Mesendoderm (in vitro differentiated cells): ENCODE data around the gene FHAD1.

Experiments
- DNase-seq: peaks from one replicate; pipeline ENCODE4 v3.0.0; 2013
- H2AK5ac ChIP-seq: 2 replicates; pipeline ENCODE4 v1.6.1; 2013; ENCODE audit warnings: low read length, inconsistent platforms
- H2BK120ac ChIP-seq: 2 replicates; pipeline ENCODE4 v1.6.1; 2013; ENCODE audit warnings: low read depth, mild to moderate bottlenecking, low read length, moderate library complexity, mixed read lengths
- H2BK15ac ChIP-seq: replicated peaks from 2 replicates; pipeline ENCODE4 v1.6.1; 2013; ENCODE audit warnings: low read depth, mild to moderate bottlenecking, moderate library complexity
- H2BK5ac ChIP-seq: 2 replicates; pipeline ENCODE4 v1.6.1; 2013; ENCODE audit warnings: low read length, inconsistent platforms
- H3K18ac ChIP-seq: 2 replicates; pipeline ENCODE4 v1.6.1; 2013; ENCODE audit warnings: mild to moderate bottlenecking, low read length, mixed read lengths
- H3K23ac ChIP-seq: one replicate; pipeline ENCODE4 v1.6.1; 2013; ENCODE audit warnings: low read length
- H3K27ac ChIP-seq: 2 replicates; pipeline ENCODE4 v1.5.1; 2013; ENCODE audit warnings: low read depth, mild to moderate bottlenecking, inconsistent platforms, low read length, moderate library complexity
- H3K27me3 ChIP-seq: 2 replicates; pipeline ENCODE4 v1.6.1; 2013; ENCODE audit warnings: low read length, control low read depth, mild to moderate bottlenecking, inconsistent platforms; ENCODE audit not compliant: insufficient read depth, poor library complexity
- H3K36me3 ChIP-seq: 2 replicates; pipeline ENCODE4 v1.6.1; 2013; ENCODE audit warnings: low read length, inconsistent platforms; ENCODE audit not compliant: control insufficient read depth, insufficient read depth
- H3K4ac ChIP-seq: one replicate; pipeline ENCODE4 v1.6.1; 2013; ENCODE audit warnings: low read depth, mild to moderate bottlenecking, low read length, moderate library complexity
- H3K4me1 ChIP-seq: 2 replicates; pipeline ENCODE4 v1.6.1; 2013; ENCODE audit warnings: low read depth, low read length, inconsistent platforms; ENCODE audit not compliant: control insufficient read depth
- H3K4me2 ChIP-seq: 2 replicates; pipeline ENCODE4 v1.6.1; 2013; ENCODE audit warnings: low read length
- H3K4me3 ChIP-seq: 2 replicates; pipeline ENCODE4 v1.5.1; 2013; ENCODE audit warnings: mild to moderate bottlenecking, low read length
- H3K56ac ChIP-seq: one replicate; pipeline ENCODE4 v1.6.1; 2013; ENCODE audit warnings: low read length
- H3K79me1 ChIP-seq: 2 replicates; pipeline ENCODE4 v1.6.1; 2013; ENCODE audit warnings: low read length, inconsistent platforms
- H3K79me2 ChIP-seq: 2 replicates; pipeline ENCODE4 v1.6.1; 2013; ENCODE audit warnings: mild to moderate bottlenecking, low read length; ENCODE audit not compliant: control insufficient read depth, insufficient read depth
- H3K9ac ChIP-seq: 2 replicates; pipeline ENCODE4 v1.6.1; 2013; ENCODE audit warnings: low read length, inconsistent platforms
- H4K5ac ChIP-seq: one replicate; pipeline ENCODE4 v1.6.1; 2013; ENCODE audit warnings: low read length
- H4K8ac ChIP-seq: one replicate; pipeline ENCODE4 v1.6.1; 2013; ENCODE audit warnings: low read depth, mild to moderate bottlenecking, control low read depth, low read length, moderate library complexity
- WGBS: extraction: QIAGEN DNeasy Blood & Tissue Kit; methylation state at CpG from one replicate; pipeline ENCODE4 v1.1.7; 2013; ENCODE audit warnings: low lambda C conversion rate, missing lambda C conversion rate; ENCODE audit not compliant: insufficient coverage; ENCODE audit errors: extremely low coverage; 5-methylcytosine and 5-hydroxymethylcytosine counted together

The FHAD1 gene

DNA sequence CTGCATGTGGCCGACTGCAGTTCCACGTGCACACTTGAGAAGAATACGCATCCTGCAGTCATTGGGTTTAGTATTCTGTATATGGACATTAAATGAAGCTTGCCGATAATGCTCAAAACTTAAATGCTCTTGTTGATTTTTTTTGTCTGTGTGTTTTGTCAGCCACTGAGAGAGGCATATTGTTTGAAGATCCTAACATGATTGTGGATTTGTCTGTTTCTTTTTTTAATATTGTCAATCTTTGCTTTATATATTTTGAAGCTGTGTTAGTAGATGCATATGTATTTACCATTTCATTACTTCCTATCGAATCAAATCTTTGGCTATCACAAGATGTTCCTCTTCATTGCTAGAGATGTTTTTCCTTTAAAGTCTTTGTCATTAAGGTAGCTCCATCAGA lies 73.2 kb downstream of the FHAD1 start:
- Histone ChIP-seq H3K27me3 (no peaks in the 10 kb centered on the region), H4K5ac (no peak overlapping the region), H2BK15ac (no peak overlapping the region), H3K23ac (no peak overlapping the region), H3K4me1 (no peaks in the 10 kb centered on the region), H4K8ac (no peak overlapping the region), H3K79me1 (no peaks in the 10 kb centered on the region), H3K4me3 (no peak overlapping the region), H2AK5ac (no peak overlapping the region), H3K4me2 (no peak overlapping the region), H2BK5ac (no peak overlapping the region), H3K4ac (no peak overlapping the region), H3K27ac (no peak overlapping the region), H2BK120ac (no peak overlapping the region), H3K79me2 (no peaks in the 10 kb centered on the region), H3K18ac (no peak overlapping the region), H3K9ac (no peak overlapping the region), H3K56ac (no peak overlapping the region), H3K36me3 (no peaks in the 10 kb centered on the region)
- DNase-seq = no peak
- WGBS = no CpG with 5 or more reads among the region's 5 CpGs

DNA sequence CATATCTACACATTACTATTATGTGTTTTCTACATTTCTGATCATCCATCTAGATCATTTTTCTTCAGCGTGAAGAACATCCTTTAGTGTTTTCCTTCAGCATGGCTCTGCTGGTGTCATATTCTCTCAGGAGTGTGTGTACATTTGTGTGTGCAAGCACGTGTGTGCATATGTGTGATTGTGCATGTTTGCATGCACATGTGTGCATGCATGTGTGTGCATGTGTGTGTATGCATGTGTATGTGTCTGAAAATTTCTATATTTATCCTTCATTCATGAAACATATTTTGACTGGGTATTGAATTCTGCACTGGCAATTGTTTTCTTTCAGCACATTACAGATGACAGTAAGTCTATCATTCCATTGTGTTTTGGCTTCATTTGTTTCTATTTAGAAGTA lies 74.6 kb downstream of the FHAD1 start:
- Histone ChIP-seq H3K36me3 (no peaks in the 10 kb centered on the region), H3K27ac (no peak overlapping the region), H3K4me3 (no peak overlapping the region), H3K4ac (no peak overlapping the region), H4K5ac (no peak overlapping the region), H3K27me3 (no peaks in the 10 kb centered on the region), H3K18ac (no peak overlapping the region), H3K56ac (no peak overlapping the region), H4K8ac (no peak overlapping the region), H2BK15ac (no peak overlapping the region), H2AK5ac (no peak overlapping the region), H3K79me1 (no peaks in the 10 kb centered on the region), H2BK120ac (no peak overlapping the region), H3K23ac (no peak overlapping the region), H3K79me2 (no peaks in the 10 kb centered on the region), H3K9ac (no peak overlapping the region), H3K4me2 (no peak overlapping the region), H3K4me1 (no peaks in the 10 kb centered on the region), H2BK5ac (no peak overlapping the region)
- no peak for DNase-seq
- WGBS = no CpG with 5 or more reads among the region's 2 CpGs

DNA sequence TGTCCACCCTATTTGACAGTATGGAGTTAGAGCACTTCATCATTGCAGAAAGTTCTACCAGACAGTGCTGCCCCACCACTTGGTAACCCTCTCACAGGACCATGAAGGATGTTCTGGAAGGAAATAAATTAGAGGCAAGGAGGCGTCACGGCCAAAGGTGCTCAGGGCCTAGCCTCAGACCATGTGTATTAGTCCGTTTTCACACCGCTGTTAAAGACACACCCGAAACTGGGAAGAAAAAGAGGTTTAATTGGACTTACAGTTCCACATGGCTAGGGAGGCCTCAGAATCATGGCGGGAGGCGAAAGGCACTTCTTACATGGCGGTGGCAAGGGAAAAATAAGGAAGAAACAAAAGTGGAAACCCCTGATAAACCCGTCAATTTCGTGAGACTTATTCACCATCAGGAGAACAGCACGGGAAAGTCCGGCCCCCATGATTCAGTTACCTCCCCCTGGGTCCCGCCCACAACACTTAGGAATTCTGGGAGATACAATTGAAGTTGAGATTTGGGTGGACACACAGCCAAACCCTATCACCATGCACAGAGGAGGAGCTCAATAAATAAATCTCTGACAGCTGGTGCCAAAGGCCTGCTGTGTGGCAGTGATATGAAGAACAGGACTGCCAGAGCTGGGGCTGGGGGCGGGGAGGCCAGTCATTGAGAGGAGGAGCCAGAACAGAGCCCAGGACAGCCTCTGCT lies 75.8 kb downstream of the FHAD1 start:
- WGBS = no CpG with 5 or more reads among the region's 14 CpGs
- H2BK5ac ChIP-seq = no peak overlapping the region
- H3K36me3 ChIP-seq = no peaks in the 10 kb centered on the region
- H4K5ac ChIP-seq = no peak overlapping the region
- H2BK15ac ChIP-seq = no peak overlapping the region
- H2BK120ac ChIP-seq = no peak overlapping the region
- no peak overlapping the region for H2AK5ac ChIP-seq
- H3K9ac ChIP-seq = no peak overlapping the region
- H3K27me3 ChIP-seq = no peaks in the 10 kb centered on the region
- no peak overlapping the region for H3K4me2 ChIP-seq
- no peak overlapping the region for H3K18ac ChIP-seq
- H3K4me3 ChIP-seq = no peak overlapping the region
- H4K8ac ChIP-seq = no peak overlapping the region
- no peak overlapping the region for H3K23ac ChIP-seq
- no peak overlapping the region for H3K27ac ChIP-seq
- H3K79me1 ChIP-seq = no peaks in the 10 kb centered on the region
- peak; percentile 45 for DNase-seq
- H3K4ac ChIP-seq = no peak overlapping the region
- no peaks in the 10 kb centered on the region for H3K4me1 ChIP-seq
- no peaks in the 10 kb centered on the region for H3K79me2 ChIP-seq
- no peak overlapping the region for H3K56ac ChIP-seq

DNA sequence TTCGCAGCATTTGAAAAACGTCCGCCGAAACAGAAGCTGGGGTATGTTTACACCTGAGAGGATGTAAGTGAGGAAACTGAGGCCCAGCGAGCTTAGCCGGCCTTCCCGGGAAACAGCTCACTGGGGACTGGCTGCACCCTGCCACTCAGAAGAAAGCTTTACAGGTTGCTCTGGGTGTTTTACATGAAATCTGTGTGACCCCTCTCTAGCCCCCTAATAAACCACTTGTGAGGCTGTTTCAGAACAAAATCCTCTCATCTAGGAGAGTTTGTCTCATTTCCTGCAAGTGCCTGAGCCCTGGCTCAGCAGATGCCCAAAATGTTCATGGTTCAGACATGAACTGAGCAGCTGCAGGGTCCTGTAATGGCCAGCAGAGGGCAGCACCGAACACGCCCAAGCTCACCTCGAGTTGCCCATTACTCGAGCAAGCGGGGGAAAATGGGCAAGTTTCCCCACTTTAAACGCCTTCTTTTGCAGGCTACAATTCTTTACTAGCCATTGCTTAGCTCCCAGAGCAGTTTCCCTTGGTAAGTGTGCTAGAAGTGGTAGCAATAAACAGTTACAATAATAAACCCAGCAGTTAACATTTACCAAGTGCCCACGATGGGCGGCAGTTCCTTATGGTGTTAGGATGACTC lies 76.4 kb downstream of the FHAD1 start:
- Histone ChIP-seq H3K27ac (no peak overlapping the region), H3K23ac (no peak overlapping the region)
- WGBS = no CpG with 5 or more reads among the region's 15 CpGs

DNA sequence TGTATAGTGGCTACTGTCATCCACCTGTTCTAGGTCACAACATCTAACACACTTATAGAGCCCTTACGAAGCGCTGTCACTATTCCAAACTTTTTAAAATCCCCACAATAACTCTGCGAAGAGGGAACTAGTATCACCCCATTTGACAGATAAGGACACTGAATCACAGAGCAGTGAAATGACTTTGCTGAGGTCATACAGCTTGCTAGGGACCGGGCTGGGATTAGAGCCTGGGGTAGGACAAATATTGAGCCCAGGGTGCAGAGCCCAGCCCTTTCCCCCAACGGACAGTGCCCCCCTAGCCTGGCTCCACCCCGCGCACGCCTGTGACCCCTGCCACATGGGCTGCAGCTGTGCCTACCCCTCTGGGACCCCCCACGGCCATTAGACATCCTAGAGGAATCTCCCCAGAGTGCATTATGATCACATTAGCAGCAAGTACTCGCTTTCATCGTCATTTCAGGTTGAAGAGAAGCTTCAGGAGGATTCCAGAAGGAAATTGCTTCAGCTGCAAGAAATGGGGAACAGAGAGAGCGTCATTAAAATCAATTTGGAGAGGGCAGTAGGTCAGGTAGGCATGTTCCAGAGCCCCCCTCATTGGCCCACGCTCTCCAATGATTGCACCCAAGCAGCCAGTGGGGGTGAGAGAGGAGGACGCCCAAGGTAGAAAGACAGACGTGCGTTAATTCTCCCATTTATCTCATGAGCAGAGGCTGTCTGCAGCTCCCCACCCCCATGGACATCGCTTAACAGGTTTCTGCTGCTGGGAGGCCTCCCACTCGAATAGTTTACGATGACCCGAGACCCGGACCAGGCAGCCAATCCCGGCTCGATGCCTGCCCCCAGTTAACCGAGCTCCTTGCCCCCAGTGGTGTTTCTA lies 77.2 kb downstream of the FHAD1 start:
- Histone ChIP-seq H3K4me3 (no peak overlapping the region), H2AK5ac (no peak overlapping the region), H3K79me2 (no peaks in the 10 kb centered on the region), H2BK15ac (no peak overlapping the region), H4K8ac (no peak overlapping the region), H2BK5ac (no peak overlapping the region), H3K9ac (no peak overlapping the region), H3K4me1 (no peaks in the 10 kb centered on the region), H3K27ac (no peak overlapping the region), H3K4ac (no peak overlapping the region), H2BK120ac (no peak overlapping the region), H3K79me1 (no peaks in the 10 kb centered on the region), H3K36me3 (no peaks in the 10 kb centered on the region), H3K23ac (no peak overlapping the region), H4K5ac (no peak overlapping the region), H3K56ac (no peak overlapping the region), H3K18ac (no peak overlapping the region), H3K4me2 (no peak overlapping the region), H3K27me3 (no peaks in the 10 kb centered on the region)
- peak; percentile 25 for DNase-seq
- no CpG with 5 or more reads among the region's 24 CpGs for WGBS

More for the DNA sequence above, 76.4 kb downstream of the FHAD1 start:
- H3K4ac ChIP-seq = no peak overlapping the region
- H3K79me2 ChIP-seq = no peaks in the 10 kb centered on the region
- H3K9ac ChIP-seq = no peak overlapping the region
- H3K79me1 ChIP-seq = no peaks in the 10 kb centered on the region
- no peak overlapping the region for H2BK5ac ChIP-seq
- no peak overlapping the region for H3K4me2 ChIP-seq
- no peak overlapping the region for H3K18ac ChIP-seq
- peak; percentile 74 for DNase-seq
- H2BK120ac ChIP-seq = no peak overlapping the region
- H3K4me1 ChIP-seq = no peaks in the 10 kb centered on the region
- H4K5ac ChIP-seq = no peak overlapping the region
- H3K56ac ChIP-seq = no peak overlapping the region
- no peak overlapping the region for H3K4me3 ChIP-seq
- no peaks in the 10 kb centered on the region for H3K36me3 ChIP-seq
- no peaks in the 10 kb centered on the region for H3K27me3 ChIP-seq
- H2AK5ac ChIP-seq = no peak overlapping the region
- H2BK15ac ChIP-seq = no peak overlapping the region
- no peak overlapping the region for H4K8ac ChIP-seq
